ENCODE data around the gene SPATA2L. TPM values are rescaled to one million over a fixed set of nuclear protein-coding genes. Genes with fewer than 3 reads are reported as not detected.

The SPATA2L gene
- 6.9 and 7.0 TPM in 2 replicates for total RNA-seq

- CTCF ChIA-PET = interaction anchor here (3.6 to 3.7 kb wide), 2 partner anchors 92 to 159 kb away, joined by 27 to 30 read pairs; no protein-coding TSS in a partner anchor
- intact Hi-C loops (cut with micrococcal nuclease) = loop anchor here (1.0 kb wide), 6 partner anchors 10 to 844 kb away; partner anchors contain the start of genes CHMP1A, FANCA, SPATA33 and TRAPPC2L
- TF ChIP-seq CTCF (IDR thresholded peaks at IDR 0.05) = no peak
- DNase-seq (peak; percentile 98), ATAC-seq (ENCODE audit: low read depth) (peak; percentile 84)
- Mint-ChIP-seq H3K27me3 (no peaks in the 10 kb centered on the region), H3K4me1 (peaks cover 28% of the 10 kb centered on the region), H3K27ac (peak within 1 kb of the TSS; percentile 74), H3K36me3 (ENCODE audit: low read depth) (peaks cover 3% of the 10 kb centered on the region), H3K4me3 (peak within 1 kb of the TSS; percentile 83), H3K9me3 (no peaks in the 10 kb centered on the region)
- POLR2A ChIA-PET = interaction anchor here (0.7 to 2.7 kb wide), 7 partner anchors 10 to 249 kb away, joined by 3 to 38 read pairs (median 5); partner anchors contain the start of genes CDK10 and TCF25
Observed at GRCh38 chr16:89701425-89702406, at the start of gene SPATA2L. SPATA2L (minus strand) TSS chr16:89701705; CDS start chr16:89701232, 473 bp downstream.

- no peak overlapping the region for H3K27ac Mint-ChIP-seq
- no peak for TF ChIP-seq CTCF (IDR thresholded peaks at IDR 0.05)
- H3K27me3 Mint-ChIP-seq = no peaks in the 10 kb centered on the region
- no peaks in the 10 kb centered on the region for H3K9me3 Mint-ChIP-seq
- intact Hi-C loops (cut with micrococcal nuclease) = loop anchor here (1.0 kb wide), 1 partner anchor 16 kb away; no protein-coding TSS in a partner anchor
- peaks cover 8% of the 10 kb centered on the region for H3K4me1 Mint-ChIP-seq
- no peak for DNase-seq
- CTCF ChIA-PET = interaction anchor here (0.8 to 1.2 kb wide), 2 partner anchors 44 kb away, joined by 3 to 4 read pairs; no protein-coding TSS in a partner anchor
- H3K36me3 Mint-ChIP-seq (ENCODE audit: low read depth) = peaks cover 55% of the 10 kb centered on the region
- POLR2A ChIA-PET = interaction anchor here (0.5 to 1.3 kb wide), 3 partner anchors 12 to 65 kb away, joined by 3 to 5 read pairs (median 3); no protein-coding TSS in a partner anchor
- ATAC-seq (ENCODE audit: low read depth) = no peak
- no peak overlapping the region for H3K4me3 Mint-ChIP-seq
Observed at GRCh38 chr16:89749637-89750036, 48.1 kb upstream of the SPATA2L start.

GRCh38 chr16:89748921-89749320, 47.4 kb upstream of the SPATA2L start:
- Mint-ChIP-seq H3K4me1 (peaks cover 8% of the 10 kb centered on the region), H3K9me3 (no peaks in the 10 kb centered on the region), H3K27ac (no peak overlapping the region), H3K4me3 (no peak overlapping the region), H3K27me3 (no peaks in the 10 kb centered on the region), H3K36me3 (ENCODE audit: low read depth) (peaks cover 56% of the 10 kb centered on the region)
- TF ChIP-seq CTCF (IDR thresholded peaks at IDR 0.05) = no peak
- ATAC-seq (ENCODE audit: low read depth) (no peak), DNase-seq (no peak)
- ChIA-PET CTCF (interaction anchor here (1.2 kb wide), 1 partner anchor 43 kb away, joined by 4 read pairs; no protein-coding TSS in a partner anchor), POLR2A (interaction anchor here (0.6 to 1.3 kb wide), 2 partner anchors 13 to 29 kb away, joined by 4 to 5 read pairs; no protein-coding TSS in a partner anchor)
- intact Hi-C loops (cut with micrococcal nuclease) = loop anchor here (1.0 kb wide), 1 partner anchor 16 kb away; no protein-coding TSS in a partner anchor

GRCh38 chr16:89748076-89748475, 46.6 kb upstream of the SPATA2L start:
- CTCF ChIA-PET = no interaction called here
- H3K4me3 Mint-ChIP-seq = no peak overlapping the region
- DNase-seq = no peak
- H3K36me3 Mint-ChIP-seq (ENCODE audit: low read depth) = peaks cover 61% of the 10 kb centered on the region
- no peaks in the 10 kb centered on the region for H3K27me3 Mint-ChIP-seq
- ATAC-seq (ENCODE audit: low read depth) = no peak
- peaks cover 8% of the 10 kb centered on the region for H3K4me1 Mint-ChIP-seq
- POLR2A ChIA-PET = no interaction called here
- no peak for TF ChIP-seq CTCF (IDR thresholded peaks at IDR 0.05)
- H3K9me3 Mint-ChIP-seq = no peaks in the 10 kb centered on the region
- intact Hi-C loops (cut with micrococcal nuclease) = no loop called here
- no peak overlapping the region for H3K27ac Mint-ChIP-seq

- Mint-ChIP-seq H3K4me3 (no peak overlapping the region), H3K36me3 (ENCODE audit: low read depth) (peaks cover 63% of the 10 kb centered on the region), H3K9me3 (no peaks in the 10 kb centered on the region), H3K27me3 (no peaks in the 10 kb centered on the region), H3K4me1 (peaks cover 13% of the 10 kb centered on the region), H3K27ac (no peak overlapping the region)
- POLR2A ChIA-PET = no interaction called here
- ATAC-seq (ENCODE audit: low read depth) (no peak), DNase-seq (no peak)
- intact Hi-C loops (cut with micrococcal nuclease) = no loop called here
- CTCF ChIA-PET = interaction anchor here (1.0 kb wide), 1 partner anchor 48 kb away, joined by 3 read pairs; no protein-coding TSS in a partner anchor
- no peak for TF ChIP-seq CTCF (IDR thresholded peaks at IDR 0.05)
Observed at GRCh38 chr16:89746043-89746442, 44.5 kb upstream of the SPATA2L start.

Data from activated B cell treated with CpG ODN at 0.5 μM for 24 hours (primary cell).